ENCODE results near the gene DNMT3A.
A peak's percentile ranks its signal among the peaks of the same experiment; 100 is the strongest.

DNMT3A gene

GRCh38 chr2:25342372-25343186 lies 854 bp upstream of the DNMT3A start:
- DNase-seq, result peak; percentile 72 to 87

DNA sequence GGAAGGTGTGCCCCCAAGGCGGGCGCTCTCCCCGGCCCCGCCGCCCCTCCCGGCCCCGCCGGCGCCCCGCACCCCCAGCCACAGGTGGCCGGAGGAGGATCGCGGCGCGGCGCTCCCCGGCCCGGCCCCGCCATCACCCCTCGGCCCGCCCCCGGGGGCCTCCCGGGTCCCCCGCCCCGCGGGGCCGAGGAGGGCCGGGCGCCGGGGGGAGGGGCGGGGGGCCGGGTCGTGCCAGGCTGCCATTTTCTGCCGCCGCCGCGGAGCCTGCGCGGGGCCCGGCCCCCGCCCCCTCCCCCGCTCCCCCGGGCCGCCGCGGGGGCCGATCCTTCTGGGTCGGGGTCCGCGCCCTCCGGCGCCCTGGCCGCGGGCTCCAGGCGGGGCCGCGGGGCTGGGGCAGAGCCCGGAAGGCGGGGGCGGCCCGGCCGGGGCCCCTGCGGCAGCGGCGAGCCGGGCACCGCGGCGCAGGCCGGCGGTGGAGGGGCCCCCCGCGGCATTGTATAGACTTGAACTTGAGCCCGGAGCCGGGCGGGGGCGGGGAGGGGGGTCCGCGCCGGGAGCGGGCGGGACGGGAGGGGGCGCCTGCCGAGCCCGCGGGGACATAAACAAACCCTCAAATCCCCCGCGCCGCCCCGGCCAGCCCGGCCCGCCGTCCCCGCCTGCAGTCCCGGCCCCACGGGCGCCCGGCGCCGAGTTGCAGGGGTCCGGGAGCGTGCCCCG lies 556 bp downstream of the DNMT3A start:
- peak; percentile 55 to 67 for DNase-seq

DNA sequence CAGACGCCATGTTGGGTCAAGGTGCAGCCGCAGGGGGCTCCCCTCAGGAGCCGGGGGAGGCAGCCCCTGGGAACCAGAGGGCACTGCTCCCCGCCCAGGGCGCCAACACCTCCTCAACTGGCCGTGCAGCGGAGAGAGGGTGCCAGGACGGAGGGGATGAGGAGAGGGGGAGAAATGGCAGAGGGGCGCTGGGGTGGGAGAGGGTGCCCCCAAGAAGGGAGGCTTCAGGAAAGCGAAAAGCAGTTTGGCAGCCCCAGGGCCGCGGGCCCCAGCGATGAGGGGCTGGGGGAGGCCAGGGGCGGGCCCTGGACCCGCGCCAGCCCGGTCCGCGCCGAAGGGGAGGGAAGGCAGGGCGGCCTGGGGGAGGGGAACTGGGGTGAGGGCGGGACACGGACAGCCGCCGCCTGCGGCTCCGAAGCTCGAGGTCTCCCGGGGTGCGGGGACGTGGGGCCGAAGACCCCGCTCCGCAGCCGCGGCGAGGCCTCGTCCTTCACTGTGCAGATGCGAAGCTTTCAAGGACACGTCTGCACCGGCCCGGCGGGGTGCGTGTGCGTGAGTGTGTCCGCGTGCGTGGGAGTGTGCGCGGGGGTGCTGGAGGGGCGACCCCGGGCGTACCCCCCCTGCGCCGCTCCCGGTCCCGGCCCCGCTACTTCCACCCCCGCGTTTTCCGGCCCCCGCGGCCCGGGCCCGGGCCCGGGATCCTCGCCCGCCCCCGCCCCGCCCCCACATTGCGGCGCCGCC lies 1.4 kb downstream of the DNMT3A start:
- peak; percentile 73 to 80 for DNase-seq

DNA sequence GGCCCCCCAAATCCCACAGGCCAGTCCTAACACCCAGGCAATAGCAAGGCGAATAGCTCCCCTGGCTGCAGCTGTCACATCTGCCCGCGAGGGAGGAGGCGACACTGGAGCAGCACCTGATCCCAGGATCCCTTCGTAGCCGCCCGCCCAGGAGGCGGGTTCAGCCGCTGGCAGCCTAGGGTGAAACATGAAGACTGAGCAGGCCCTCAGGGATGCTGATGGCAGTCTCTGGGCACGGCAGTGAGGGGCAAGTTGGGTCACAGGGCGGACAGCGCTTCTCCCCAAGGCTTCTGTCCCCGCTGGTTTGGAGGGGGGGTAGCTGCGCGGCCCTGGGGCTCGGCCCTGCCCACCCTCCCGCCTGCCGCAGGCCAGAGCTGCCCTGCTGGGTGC lies 1.9 kb downstream of the DNMT3A start:
- DNase-seq, result peak; percentile 70 to 88

GRCh38 chr2:25339211-25339674 lies 2.5 kb downstream of the DNMT3A start:
- DNase-seq, result peak; percentile 62 to 78

DNA sequence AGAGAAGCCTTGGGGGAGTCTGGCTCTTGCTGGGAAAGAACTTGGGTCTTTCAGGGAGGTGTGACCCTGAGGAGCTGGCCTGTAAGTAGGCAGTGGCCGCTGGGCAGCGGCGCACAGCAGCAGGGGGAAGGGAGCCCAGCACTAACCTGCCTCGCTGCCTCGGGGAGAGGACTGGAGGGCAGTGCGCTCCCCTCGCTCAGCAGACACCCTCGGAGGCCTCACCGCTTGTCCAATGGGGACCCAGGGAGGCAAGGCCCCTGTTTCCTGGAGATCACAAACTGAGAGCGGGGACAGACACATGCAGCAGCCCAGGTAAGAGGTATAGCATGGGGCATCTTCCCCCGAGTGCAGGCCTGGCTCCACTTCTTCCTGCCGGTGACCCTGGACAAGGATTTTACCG lies 3.3 kb downstream of the DNMT3A start:
- no peak for DNase-seq

- no peak for DNase-seq
These were observed 3.8 kb downstream of the DNMT3A start for GRCh38 chr2:25337891-25338290.

DNA sequence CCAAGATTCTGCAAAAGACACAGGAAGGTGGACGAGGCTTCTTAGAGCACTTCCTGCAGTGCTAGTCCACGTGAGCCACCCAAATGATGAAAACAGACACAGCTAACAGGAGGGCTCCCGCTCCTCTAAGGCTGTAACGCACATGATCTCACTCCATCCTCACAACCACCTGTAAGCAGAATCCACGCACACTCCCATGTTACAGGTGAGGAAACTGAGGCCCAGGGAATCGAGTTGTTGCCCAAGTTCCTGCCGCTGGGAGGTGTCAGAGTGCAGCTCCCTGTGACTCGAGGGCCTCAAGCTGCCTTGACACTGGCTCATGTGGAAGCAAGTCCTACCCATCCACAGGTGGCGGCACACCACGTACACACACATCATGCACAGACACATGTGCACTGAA lies 4.4 kb downstream of the DNMT3A start:
- DNase-seq, result no peak

- DNase-seq, result no peak
These were observed 5.3 kb downstream of the DNMT3A start for GRCh38 chr2:25336383-25336841.

DNA sequence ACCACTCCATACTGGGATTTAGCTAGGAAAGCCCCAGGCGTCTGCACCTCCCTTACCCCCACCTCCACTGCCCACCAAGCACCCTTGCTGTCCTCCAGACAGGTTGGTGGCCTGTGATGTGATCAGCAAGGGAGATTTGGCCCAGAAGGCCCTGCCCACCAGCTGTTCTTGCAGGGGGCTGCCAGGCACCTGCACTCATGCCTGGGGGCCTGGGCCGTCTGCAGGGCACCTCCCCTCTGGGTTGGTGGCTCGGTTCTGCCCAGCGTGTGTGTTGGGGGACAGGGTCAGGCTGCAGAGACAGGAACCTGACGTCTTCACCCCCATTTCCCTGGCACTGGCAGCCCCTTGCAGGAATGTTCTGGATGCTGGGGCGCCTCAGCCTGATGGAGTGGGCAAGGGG lies 5.8 kb downstream of the DNMT3A start:
- no peak for DNase-seq

GRCh38 chr2:25335204-25335603 lies 6.5 kb downstream of the DNMT3A start:
- DNase-seq, result no peak

DNA sequence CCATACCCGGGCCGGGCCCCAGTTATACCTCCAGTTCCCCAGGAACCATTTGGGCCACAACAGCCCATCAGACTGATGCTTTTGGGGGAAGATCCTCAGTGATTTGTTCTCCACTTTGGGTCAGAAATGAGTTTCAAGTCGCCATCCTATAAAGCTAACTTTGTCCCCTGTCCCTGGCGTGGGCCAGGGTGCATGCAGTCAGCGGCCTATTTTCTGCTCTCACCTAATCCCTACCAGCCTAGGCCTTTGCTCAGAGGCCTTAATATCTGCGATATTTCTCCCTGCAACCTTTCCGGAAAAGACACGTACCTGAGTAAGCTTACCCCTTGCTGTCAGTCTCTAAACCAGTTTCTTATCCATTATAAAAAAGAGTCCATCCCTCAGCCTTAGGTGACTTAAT lies 7.2 kb downstream of the DNMT3A start:
- no peak for DNase-seq

DNA sequence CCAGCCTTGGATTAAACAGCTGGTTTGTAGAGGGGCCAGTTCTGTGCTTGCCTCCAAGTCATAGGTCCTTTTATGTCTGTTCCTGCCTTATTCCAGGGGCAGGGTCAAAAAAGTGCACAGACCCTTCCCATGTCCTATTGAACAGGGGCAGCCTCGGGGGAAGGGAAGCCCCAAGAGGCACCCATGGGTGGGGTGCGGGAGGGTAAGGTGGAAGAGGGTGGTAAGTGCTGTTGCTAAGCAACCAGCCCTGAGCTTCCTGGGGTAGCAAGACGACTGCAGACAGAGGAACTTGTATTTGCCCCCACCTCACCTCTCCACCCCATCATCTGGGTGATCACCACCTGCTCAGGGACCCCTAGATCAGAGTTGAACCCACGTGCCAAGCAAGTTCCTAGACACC lies 7.7 kb downstream of the DNMT3A start:
- no peak for DNase-seq

- DNase-seq, result peak in 1 of 2 experiments; percentile 34
These were observed 9.2 kb downstream of the DNMT3A start for GRCh38 chr2:25332571-25332970.

GRCh38 chr2:25331686-25332365 lies 9.9 kb downstream of the DNMT3A start:
- DNase-seq, result no peak

GRCh38 chr2:25330937-25331336 lies 10.8 kb downstream of the DNMT3A start:
- no peak for DNase-seq

GRCh38 chr2:25330273-25330672 lies 11.5 kb downstream of the DNMT3A start:
- DNase-seq, result no peak

DNA sequence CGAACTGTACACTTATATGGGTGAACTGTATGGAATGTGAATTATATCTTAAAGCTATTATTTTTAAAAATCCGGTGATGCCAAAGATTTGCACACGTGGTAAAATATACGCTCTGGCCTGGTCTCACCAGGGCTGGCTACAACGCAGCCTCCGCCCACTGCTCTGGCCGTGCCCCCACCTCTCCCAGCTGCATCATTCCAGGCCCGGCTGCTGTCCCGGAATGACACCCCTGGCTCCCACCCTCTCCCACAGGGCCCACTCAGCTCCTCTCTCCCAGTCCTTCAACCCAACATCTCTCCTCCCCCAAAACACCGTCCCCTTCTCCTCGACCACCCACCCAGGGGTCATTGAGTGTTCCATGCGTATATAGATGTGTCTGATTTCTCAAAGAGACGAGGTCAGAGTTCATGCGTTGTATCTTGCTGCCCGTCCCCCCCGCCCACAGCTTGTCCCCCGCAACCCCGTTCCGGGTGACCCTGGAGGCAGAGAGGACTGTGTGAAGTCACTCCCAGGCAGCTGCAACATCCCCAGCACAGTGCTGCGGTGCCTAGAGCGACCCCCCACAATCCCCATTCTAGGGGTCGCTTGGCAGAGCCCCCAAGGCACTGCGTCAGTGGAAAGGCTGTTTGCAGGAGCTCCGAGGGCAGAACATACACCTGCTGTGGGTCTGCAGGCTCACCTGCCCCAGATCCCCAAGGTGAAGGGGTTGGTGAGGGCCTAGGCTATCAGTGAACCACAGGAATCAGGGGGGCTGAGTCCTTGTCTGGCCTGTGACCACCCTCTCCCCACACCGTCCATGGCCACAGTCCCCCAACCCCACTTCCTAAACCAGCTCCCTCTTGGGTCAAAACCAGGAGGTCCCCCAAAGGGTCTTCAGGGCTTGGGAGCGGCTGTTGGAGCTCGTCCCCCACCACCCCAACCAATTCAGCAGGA lies 13.3 kb downstream of the DNMT3A start:
- DNase-seq, result no peak

GRCh38 chr2:25326326-25327013 lies 15.3 kb downstream of the DNMT3A start:
- DNase-seq, result no peak

DNA sequence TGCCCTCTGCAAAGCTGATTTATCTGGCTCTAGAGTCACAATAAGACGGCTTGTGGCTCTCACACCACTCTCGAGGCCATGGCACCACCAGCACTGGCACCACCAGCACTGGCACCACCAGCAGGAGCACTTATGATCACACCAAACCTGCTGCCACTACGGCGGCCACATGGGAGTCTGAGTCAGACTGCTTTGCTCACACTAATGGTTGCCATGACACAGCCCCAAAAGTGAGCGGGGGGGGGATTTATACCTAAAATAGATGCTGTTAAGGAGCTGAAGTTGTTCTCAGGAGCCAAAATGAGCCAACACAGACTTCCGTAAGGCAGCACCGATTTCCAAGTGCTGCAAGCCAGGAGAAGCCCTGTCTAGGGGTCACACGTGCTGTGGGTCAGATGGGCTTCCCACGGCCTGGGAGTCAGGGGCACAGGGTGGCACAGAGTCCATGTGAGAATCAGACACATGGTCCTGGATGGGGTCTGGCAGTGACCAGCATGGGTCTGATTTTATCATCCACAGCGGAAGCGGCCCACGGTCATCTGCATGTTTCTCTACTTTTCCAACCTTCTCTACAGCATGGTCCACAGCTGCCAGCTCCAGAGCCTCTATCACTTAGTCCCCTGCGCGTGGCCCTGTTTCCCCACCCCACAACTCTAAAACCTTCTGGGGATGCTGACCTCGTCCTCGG lies 16.7 kb downstream of the DNMT3A start:
- no peak for DNase-seq
